GM23338 (cell line): ENCODE results near the gene NFIB. TPM values are rescaled to one million over a fixed set of nuclear protein-coding genes. Genes with fewer than 3 reads are reported as not detected.

Experiments
- ATAC-seq: fragments of 200-7000 bp; cut with Tn5 transposase; 3 replicates; pipeline ENCODE4 v1.9.1; 2020
- DNase-seq: peaks from one replicate; pipeline ENCODE4 v3.0.0-alpha.2; 2015; ENCODE audit warnings: low spot score
- H2AFZ ChIP-seq: fragments of 200-600 bp; sonication (generic); 2 replicates; pipeline ENCODE4 v1.8.0; 2016; ENCODE audit warnings: antibody characterized with exemption, mild to moderate bottlenecking, moderate library complexity
- H3F3A ChIP-seq: fragments of 200-600 bp; sonication (generic); replicated peaks from 2 replicates; pipeline ENCODE4 v1.8.0; 2017; ENCODE audit warnings: antibody characterized with exemption, mixed run types, low read depth
- H3K27ac ChIP-seq: fragments of 200-600 bp; sonication (generic); 2 replicates; pipeline ENCODE4 v1.6.1; 2016; ENCODE audit warnings: low read depth
- H3K27me3 ChIP-seq: fragments of 200-600 bp; sonication (generic); 2 replicates; pipeline ENCODE4 v1.8.0; 2016; ENCODE audit warnings: mild to moderate bottlenecking, mixed run types, moderate library complexity; ENCODE audit not compliant: insufficient read depth
- H3K36me3 ChIP-seq: fragments of 200-600 bp; sonication (generic); 2 replicates; pipeline ENCODE4 v1.8.0; 2016; ENCODE audit warnings: mild to moderate bottlenecking; ENCODE audit not compliant: insufficient read depth
- H3K4me1 ChIP-seq: fragments of 200-600 bp; sonication (generic); 2 replicates; pipeline ENCODE4 v1.8.0; 2016; ENCODE audit warnings: mild to moderate bottlenecking, moderate library complexity; ENCODE audit not compliant: insufficient read depth
- H3K4me2 ChIP-seq: fragments of 200-600 bp; sonication (generic); 2 replicates; pipeline ENCODE4 v1.7.1; 2017; ENCODE audit warnings: mixed run types
- H3K4me3 ChIP-seq: fragments of 200-600 bp; sonication (generic); 2 replicates; pipeline ENCODE4 v1.6.1; 2016; ENCODE audit warnings: mixed run types
- H3K79me2 ChIP-seq: fragments of 200-600 bp; sonication (generic); replicated peaks from 2 replicates; pipeline ENCODE4 v1.8.0; 2017; ENCODE audit warnings: mild to moderate bottlenecking; ENCODE audit not compliant: insufficient read depth
- H3K9me2 ChIP-seq: fragments of 200-600 bp; sonication (generic); 2 replicates; pipeline ENCODE4 v1.8.0; 2017; ENCODE audit not compliant: insufficient read depth
- H4K20me1 ChIP-seq: fragments of 200-600 bp; sonication (generic); replicated peaks from 2 replicates; pipeline ENCODE4 v1.8.0; 2017; ENCODE audit warnings: mild to moderate bottlenecking; ENCODE audit not compliant: insufficient read depth
- H3K27ac Mint-ChIP-seq: 2 replicates; pipeline ENCODE4 v1.8.0; 2020; ENCODE audit warnings: inconsistent platforms, mild to moderate bottlenecking, moderate library complexity, mixed read lengths
- H3K27me3 Mint-ChIP-seq: 3 replicates; pipeline ENCODE4 v1.8.0; 2022; ENCODE audit warnings: low read depth, mild to moderate bottlenecking, moderate library complexity, mixed read lengths, inconsistent platforms; ENCODE audit not compliant: insufficient read depth, poor library complexity
- H3K36me3 Mint-ChIP-seq: 3 replicates; pipeline ENCODE4 v1.8.0; 2021; ENCODE audit warnings: low read depth, mild to moderate bottlenecking, inconsistent platforms, moderate library complexity, mixed read lengths
- H3K4me1 Mint-ChIP-seq: 3 replicates; pipeline ENCODE4 v1.8.0; 2020; ENCODE audit warnings: mild to moderate bottlenecking, inconsistent platforms, mixed read lengths
- H3K4me3 Mint-ChIP-seq: 3 replicates; pipeline ENCODE4 v1.8.0; 2021; ENCODE audit warnings: moderate library complexity, mild to moderate bottlenecking, inconsistent platforms, mixed read lengths
- H3K9me3 Mint-ChIP-seq: 3 replicates; pipeline ENCODE4 v1.8.0; 2020; ENCODE audit warnings: moderate library complexity, mild to moderate bottlenecking, inconsistent platforms, mixed read lengths
- CREB1 ChIP-seq: fragments of 250-450 bp; sonication (Bioruptor Pico); IDR thresholded peaks from 2 replicates; pipeline ENCODE4 v1.5.0; 2020; ENCODE audit warnings: low read depth, mild to moderate bottlenecking, moderate library complexity
- EZH2 ChIP-seq: fragments of 200-600 bp; sonication (generic); IDR thresholded peaks from one replicate; pipeline ENCODE4 v1.8.0; 2017; ENCODE audit warnings: antibody characterized with exemption, mild to moderate bottlenecking, low read depth; ENCODE audit not compliant: unreplicated experiment
- EZH2phosphoT487 ChIP-seq: fragments of 200-600 bp; sonication (generic); IDR thresholded peaks from one replicate; pipeline ENCODE4 v1.8.1; 2018; ENCODE audit warnings: antibody characterized with exemption; ENCODE audit not compliant: unreplicated experiment
- JUNB ChIP-seq: IDR thresholded peaks from one replicate; pipeline ENCODE4 v1.6.1; 2016; ENCODE audit warnings: antibody characterized with exemption; ENCODE audit not compliant: unreplicated experiment
- NANOG ChIP-seq: IDR thresholded peaks from 2 replicates; pipeline ENCODE4 v1.6.1; 2016; ENCODE audit warnings: antibody characterized with exemption, borderline replicate concordance
- POLR2AphosphoS5 ChIP-seq: IDR thresholded peaks from 2 replicates; pipeline ENCODE4 v1.6.1; 2016; ENCODE audit warnings: antibody characterized with exemption, low read depth
- STAT1 ChIP-seq: IDR thresholded peaks from one replicate; pipeline ENCODE4 v1.6.1; 2016; ENCODE audit warnings: antibody characterized with exemption; ENCODE audit not compliant: unreplicated experiment
- ZNF114 ChIP-seq: fragments of 250-450 bp; sonication (Bioruptor Pico); IDR thresholded peaks from 2 replicates; pipeline ENCODE4 v1.5.0; 2020; ENCODE audit warnings: mild to moderate bottlenecking, moderate library complexity
- ZNF331 ChIP-seq: fragments of 250-450 bp; sonication (Bioruptor Pico); IDR thresholded peaks from 2 replicates; pipeline ENCODE4 v1.5.0; 2020; ENCODE audit warnings: low read depth, mild to moderate bottlenecking, moderate library complexity
- polyA plus RNA-seq: library from polyadenylated mRNA; unstranded; fragments of >200 nt; fragmentation: Nextera tagmentation; extraction: Ambion mirVana; gene quantifications from 2 replicates; pipeline ENCODE4 v1.2.1, GENCODE V29; 2016
- total RNA-seq: library from RNA; depleted of rRNA; stranded (reverse); fragments of >200 nt; shearing (Covaris generic); gene quantifications from 2 replicates; pipeline ENCODE4 v1.2.3, GENCODE V29; 2014
- TF ChIP-seq, protein P1 (sequence below): fragments of 250-450 bp; sonication (Bioruptor Pico); IDR thresholded peaks from 2 replicates; pipeline ENCODE4 v1.5.0; 2020; ENCODE audit warnings: mild to moderate bottlenecking, moderate library complexity
- TF ChIP-seq, protein P2 (sequence below), 2 experiments: fragments of 200-600 bp in 1 of 2; sonication (generic) in 1 of 2; conservative IDR thresholded peaks; 2 replicates each; pipeline versions ENCODE4 v1.5.1 to v1.6.1; 2016 to 2017; ENCODE audit warnings: antibody characterized with exemption in 2 of 2, low read depth in 2 of 2, mild to moderate bottlenecking in 2 of 2, moderate library complexity in 1 of 2
- TF ChIP-seq, protein P3 (sequence below): IDR thresholded peaks from 2 replicates; pipeline ENCODE4 v1.6.1; 2016; ENCODE audit warnings: antibody characterized with exemption
- TF ChIP-seq, protein P4 (sequence below): IDR thresholded peaks from one replicate; pipeline ENCODE4 v1.6.1; 2018; ENCODE audit warnings: antibody characterized with exemption; ENCODE audit not compliant: unreplicated experiment

Gene NFIB
- total and polyA plus RNA-seq, 2 experiments from 2014 or later: 3.9 to 4.7 TPM

DNA sequence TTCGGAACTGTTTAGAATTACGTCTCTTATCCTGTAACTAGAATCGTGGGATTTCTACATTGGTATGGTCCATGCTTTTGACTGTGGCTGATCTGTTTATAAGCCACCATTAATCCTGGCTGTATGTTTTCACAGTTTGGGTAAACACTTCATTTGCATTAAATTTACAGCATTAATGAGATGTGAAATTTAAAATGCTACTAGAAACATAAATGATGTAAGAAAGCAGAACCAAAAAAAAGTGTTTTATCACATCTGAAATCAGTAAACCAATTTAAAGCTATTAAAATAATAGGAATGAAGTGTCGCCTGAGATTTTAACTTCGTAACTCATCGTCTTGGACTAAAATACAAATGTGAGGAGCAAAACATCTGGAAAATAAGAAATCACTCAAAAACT lies 201.7 kb downstream of the NFIB start:
- no peaks in the 10 kb centered on the region for H3K36me3 Mint-ChIP-seq
- H3K4me3 Mint-ChIP-seq: no peak overlapping the region
- no peak for DNase-seq
- TF ChIP-seq, protein P1, sequence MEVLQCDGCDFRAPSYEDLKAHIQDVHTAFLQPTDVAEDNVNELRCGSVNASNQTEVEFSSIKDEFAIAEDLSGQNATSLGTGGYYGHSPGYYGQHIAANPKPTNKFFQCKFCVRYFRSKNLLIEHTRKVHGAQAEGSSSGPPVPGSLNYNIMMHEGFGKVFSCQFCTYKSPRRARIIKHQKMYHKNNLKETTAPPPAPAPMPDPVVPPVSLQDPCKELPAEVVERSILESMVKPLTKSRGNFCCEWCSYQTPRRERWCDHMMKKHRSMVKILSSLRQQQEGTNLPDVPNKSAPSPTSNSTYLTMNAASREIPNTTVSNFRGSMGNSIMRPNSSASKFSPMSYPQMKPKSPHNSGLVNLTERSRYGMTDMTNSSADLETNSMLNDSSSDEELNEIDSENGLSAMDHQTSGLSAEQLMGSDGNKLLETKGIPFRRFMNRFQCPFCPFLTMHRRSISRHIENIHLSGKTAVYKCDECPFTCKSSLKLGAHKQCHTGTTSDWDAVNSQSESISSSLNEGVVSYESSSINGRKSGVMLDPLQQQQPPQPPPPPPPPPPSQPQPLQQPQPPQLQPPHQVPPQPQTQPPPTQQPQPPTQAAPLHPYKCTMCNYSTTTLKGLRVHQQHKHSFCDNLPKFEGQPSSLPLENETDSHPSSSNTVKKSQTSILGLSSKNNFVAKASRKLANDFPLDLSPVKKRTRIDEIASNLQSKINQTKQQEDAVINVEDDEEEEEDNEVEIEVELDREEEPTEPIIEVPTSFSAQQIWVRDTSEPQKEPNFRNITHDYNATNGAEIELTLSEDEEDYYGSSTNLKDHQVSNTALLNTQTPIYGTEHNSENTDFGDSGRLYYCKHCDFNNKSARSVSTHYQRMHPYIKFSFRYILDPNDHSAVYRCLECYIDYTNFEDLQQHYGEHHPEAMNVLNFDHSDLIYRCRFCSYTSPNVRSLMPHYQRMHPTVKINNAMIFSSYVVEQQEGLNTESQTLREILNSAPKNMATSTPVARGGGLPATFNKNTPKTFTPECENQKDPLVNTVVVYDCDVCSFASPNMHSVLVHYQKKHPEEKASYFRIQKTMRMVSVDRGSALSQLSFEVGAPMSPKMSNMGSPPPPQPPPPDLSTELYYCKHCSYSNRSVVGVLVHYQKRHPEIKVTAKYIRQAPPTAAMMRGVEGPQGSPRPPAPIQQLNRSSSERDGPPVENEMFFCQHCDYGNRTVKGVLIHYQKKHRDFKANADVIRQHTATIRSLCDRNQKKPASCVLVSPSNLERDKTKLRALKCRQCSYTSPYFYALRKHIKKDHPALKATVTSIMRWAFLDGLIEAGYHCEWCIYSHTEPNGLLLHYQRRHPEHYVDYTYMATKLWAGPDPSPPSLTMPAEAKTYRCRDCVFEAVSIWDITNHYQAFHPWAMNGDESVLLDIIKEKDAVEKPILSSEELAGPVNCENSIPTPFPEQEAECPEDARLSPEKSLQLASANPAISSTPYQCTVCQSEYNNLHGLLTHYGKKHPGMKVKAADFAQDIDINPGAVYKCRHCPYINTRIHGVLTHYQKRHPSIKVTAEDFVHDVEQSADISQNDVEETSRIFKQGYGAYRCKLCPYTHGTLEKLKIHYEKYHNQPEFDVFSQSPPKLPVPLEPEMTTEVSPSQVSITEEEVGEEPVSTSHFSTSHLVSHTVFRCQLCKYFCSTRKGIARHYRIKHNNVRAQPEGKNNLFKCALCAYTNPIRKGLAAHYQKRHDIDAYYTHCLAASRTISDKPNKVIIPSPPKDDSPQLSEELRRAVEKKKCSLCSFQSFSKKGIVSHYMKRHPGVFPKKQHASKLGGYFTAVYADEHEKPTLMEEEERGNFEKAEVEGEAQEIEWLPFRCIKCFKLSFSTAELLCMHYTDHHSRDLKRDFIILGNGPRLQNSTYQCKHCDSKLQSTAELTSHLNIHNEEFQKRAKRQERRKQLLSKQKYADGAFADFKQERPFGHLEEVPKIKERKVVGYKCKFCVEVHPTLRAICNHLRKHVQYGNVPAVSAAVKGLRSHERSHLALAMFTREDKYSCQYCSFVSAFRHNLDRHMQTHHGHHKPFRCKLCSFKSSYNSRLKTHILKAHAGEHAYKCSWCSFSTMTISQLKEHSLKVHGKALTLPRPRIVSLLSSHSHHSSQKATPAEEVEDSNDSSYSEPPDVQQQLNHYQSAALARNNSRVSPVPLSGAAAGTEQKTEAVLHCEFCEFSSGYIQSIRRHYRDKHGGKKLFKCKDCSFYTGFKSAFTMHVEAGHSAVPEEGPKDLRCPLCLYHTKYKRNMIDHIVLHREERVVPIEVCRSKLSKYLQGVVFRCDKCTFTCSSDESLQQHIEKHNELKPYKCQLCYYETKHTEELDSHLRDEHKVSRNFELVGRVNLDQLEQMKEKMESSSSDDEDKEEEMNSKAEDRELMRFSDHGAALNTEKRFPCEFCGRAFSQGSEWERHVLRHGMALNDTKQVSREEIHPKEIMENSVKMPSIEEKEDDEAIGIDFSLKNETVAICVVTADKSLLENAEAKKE (CRISPR knock-in tag): no peak
- TF ChIP-seq STAT1 (no peak), CREB1 (CRISPR knock-in tag) (no peak), ZNF114 (CRISPR knock-in tag) (no peak), NANOG (no peak), EZH2 (no peak), POLR2AphosphoS5 (no peak), EZH2phosphoT487 (no peak), JUNB (no peak), ZNF331 (no peak)
- TF ChIP-seq, protein P2, sequence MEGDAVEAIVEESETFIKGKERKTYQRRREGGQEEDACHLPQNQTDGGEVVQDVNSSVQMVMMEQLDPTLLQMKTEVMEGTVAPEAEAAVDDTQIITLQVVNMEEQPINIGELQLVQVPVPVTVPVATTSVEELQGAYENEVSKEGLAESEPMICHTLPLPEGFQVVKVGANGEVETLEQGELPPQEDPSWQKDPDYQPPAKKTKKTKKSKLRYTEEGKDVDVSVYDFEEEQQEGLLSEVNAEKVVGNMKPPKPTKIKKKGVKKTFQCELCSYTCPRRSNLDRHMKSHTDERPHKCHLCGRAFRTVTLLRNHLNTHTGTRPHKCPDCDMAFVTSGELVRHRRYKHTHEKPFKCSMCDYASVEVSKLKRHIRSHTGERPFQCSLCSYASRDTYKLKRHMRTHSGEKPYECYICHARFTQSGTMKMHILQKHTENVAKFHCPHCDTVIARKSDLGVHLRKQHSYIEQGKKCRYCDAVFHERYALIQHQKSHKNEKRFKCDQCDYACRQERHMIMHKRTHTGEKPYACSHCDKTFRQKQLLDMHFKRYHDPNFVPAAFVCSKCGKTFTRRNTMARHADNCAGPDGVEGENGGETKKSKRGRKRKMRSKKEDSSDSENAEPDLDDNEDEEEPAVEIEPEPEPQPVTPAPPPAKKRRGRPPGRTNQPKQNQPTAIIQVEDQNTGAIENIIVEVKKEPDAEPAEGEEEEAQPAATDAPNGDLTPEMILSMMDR (conservative IDR thresholded peaks at IDR 0.05; ENCODE audit: low read depth in 2 of 2): no peak
- TF ChIP-seq, protein P3, sequence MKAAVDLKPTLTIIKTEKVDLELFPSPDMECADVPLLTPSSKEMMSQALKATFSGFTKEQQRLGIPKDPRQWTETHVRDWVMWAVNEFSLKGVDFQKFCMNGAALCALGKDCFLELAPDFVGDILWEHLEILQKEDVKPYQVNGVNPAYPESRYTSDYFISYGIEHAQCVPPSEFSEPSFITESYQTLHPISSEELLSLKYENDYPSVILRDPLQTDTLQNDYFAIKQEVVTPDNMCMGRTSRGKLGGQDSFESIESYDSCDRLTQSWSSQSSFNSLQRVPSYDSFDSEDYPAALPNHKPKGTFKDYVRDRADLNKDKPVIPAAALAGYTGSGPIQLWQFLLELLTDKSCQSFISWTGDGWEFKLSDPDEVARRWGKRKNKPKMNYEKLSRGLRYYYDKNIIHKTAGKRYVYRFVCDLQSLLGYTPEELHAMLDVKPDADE: no peak
- TF ChIP-seq, protein P4, sequence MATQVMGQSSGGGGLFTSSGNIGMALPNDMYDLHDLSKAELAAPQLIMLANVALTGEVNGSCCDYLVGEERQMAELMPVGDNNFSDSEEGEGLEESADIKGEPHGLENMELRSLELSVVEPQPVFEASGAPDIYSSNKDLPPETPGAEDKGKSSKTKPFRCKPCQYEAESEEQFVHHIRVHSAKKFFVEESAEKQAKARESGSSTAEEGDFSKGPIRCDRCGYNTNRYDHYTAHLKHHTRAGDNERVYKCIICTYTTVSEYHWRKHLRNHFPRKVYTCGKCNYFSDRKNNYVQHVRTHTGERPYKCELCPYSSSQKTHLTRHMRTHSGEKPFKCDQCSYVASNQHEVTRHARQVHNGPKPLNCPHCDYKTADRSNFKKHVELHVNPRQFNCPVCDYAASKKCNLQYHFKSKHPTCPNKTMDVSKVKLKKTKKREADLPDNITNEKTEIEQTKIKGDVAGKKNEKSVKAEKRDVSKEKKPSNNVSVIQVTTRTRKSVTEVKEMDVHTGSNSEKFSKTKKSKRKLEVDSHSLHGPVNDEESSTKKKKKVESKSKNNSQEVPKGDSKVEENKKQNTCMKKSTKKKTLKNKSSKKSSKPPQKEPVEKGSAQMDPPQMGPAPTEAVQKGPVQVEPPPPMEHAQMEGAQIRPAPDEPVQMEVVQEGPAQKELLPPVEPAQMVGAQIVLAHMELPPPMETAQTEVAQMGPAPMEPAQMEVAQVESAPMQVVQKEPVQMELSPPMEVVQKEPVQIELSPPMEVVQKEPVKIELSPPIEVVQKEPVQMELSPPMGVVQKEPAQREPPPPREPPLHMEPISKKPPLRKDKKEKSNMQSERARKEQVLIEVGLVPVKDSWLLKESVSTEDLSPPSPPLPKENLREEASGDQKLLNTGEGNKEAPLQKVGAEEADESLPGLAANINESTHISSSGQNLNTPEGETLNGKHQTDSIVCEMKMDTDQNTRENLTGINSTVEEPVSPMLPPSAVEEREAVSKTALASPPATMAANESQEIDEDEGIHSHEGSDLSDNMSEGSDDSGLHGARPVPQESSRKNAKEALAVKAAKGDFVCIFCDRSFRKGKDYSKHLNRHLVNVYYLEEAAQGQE: no peak
- ATAC-seq: no peak
- H3K27me3 ChIP-seq: no peaks in the 10 kb centered on the region
- no peaks in the 10 kb centered on the region for H3K36me3 ChIP-seq
- peaks cover 26% of the 10 kb centered on the region for H3K4me1 Mint-ChIP-seq
- no peaks in the 10 kb centered on the region for H4K20me1 ChIP-seq
- no peak overlapping the region for H3K27ac ChIP-seq
- H3K4me3 ChIP-seq: no peak overlapping the region
- H3K4me2 ChIP-seq: no peak overlapping the region
- H3K79me2 ChIP-seq: no peaks in the 10 kb centered on the region
- H2AFZ ChIP-seq: no peak overlapping the region
- H3K9me3 Mint-ChIP-seq: no peaks in the 10 kb centered on the region
- peaks cover 3% of the 10 kb centered on the region for H3K27me3 Mint-ChIP-seq
- peaks cover 28% of the 10 kb centered on the region for H3K4me1 ChIP-seq
- no peak overlapping the region for H3K27ac Mint-ChIP-seq
- no peaks in the 10 kb centered on the region for H3F3A ChIP-seq
- no peaks in the 10 kb centered on the region for H3K9me2 ChIP-seq
